PC-9 (cell line): ENCODE data around the gene GCLM. TPM values are rescaled to one million over a fixed set of nuclear protein-coding genes. Genes with fewer than 3 reads are reported as not detected.
"Not testable (repeated sequence)": the region's sequence is repeated elsewhere in the genome, so short reads cannot be mapped to it uniquely, and the experiment has no call there.

ENCODE experiments used
- BruUV-seq: library from RNA; stranded (reverse); fragments of 400-500 nt; replicated peaks from 2 replicates; lab custom pipeline; 2021; lab: Mats Ljungman, UMichigan
- CTCF ChIA-PET: fragments of 300-600 bp; sonication (Branson Sonifier 250); formaldehyde crosslinking; loops from one replicate; lab custom pipeline; 2022; ENCODE audit warnings: antibody characterized with exemption; lab: Charles Lee
- POLR2A ChIA-PET: fragments of 300-600 bp; sonication (Branson Sonifier 250); formaldehyde crosslinking; loops from one replicate; lab custom pipeline; 2022; ENCODE audit warnings: antibody characterized with exemption; ENCODE audit not compliant: unreplicated experiment; lab: Charles Lee
- DNase-seq, 2 experiments: peaks; one replicate each; pipeline versions ENCODE4 v3.0.0 to v3.0.0-alpha.2; 2015 to 2022; ENCODE audit warnings: mixed read lengths in 1 of 2
- H2AFZ ChIP-seq: fragments of 200-600 bp; sonication (generic); 2 replicates; pipeline ENCODE4 v1.8.1; 2017; ENCODE audit warnings: antibody characterized with exemption
- H3F3A ChIP-seq: fragments of 200-600 bp; sonication (generic); 2 replicates; pipeline ENCODE4 v1.8.1; 2017; ENCODE audit warnings: antibody characterized with exemption, mild to moderate bottlenecking, low read depth; ENCODE audit not compliant: insufficient read depth
- H3K27ac ChIP-seq: fragments of 200-600 bp; sonication (generic); 2 replicates; pipeline ENCODE4 v1.6.1; 2016; ENCODE audit warnings: mixed run types
- H3K27me3 ChIP-seq: fragments of 200-600 bp; sonication (generic); 2 replicates; pipeline ENCODE4 v1.6.1; 2016; ENCODE audit warnings: low read depth, mixed run types; ENCODE audit not compliant: insufficient read depth
- H3K36me3 ChIP-seq: fragments of 200-600 bp; sonication (generic); 2 replicates; pipeline ENCODE4 v1.6.1; 2016; ENCODE audit warnings: low read depth, mixed run types
- H3K4me1 ChIP-seq: fragments of 200-600 bp; sonication (generic); replicated peaks from 2 replicates; pipeline ENCODE4 v1.6.1; 2016; ENCODE audit warnings: mixed run types; ENCODE audit not compliant: insufficient read depth
- H3K4me2 ChIP-seq: fragments of 200-600 bp; sonication (generic); 2 replicates; pipeline ENCODE4 v1.6.1; 2017; ENCODE audit warnings: mixed run types
- H3K4me3 ChIP-seq: fragments of 200-600 bp; sonication (generic); 2 replicates; pipeline ENCODE4 v1.6.1; 2016; ENCODE audit warnings: mixed run types
- H3K79me2 ChIP-seq: fragments of 200-600 bp; sonication (generic); 2 replicates; pipeline ENCODE4 v1.6.1; 2017; ENCODE audit warnings: low read depth, mixed run types
- H3K9me2 ChIP-seq: fragments of 200-600 bp; sonication (generic); 2 replicates; pipeline ENCODE4 v1.8.1; 2017; ENCODE audit warnings: mild to moderate bottlenecking; ENCODE audit not compliant: insufficient read depth
- H3K9me3 ChIP-seq: fragments of 200-600 bp; sonication (generic); 2 replicates; pipeline ENCODE4 v1.8.1; 2016; ENCODE audit warnings: low read depth; ENCODE audit not compliant: insufficient read depth
- H4K20me1 ChIP-seq: fragments of 200-600 bp; sonication (generic); 2 replicates; pipeline ENCODE4 v1.8.1; 2017; ENCODE audit not compliant: insufficient read depth
- EZH2 ChIP-seq: fragments of 200-600 bp; sonication (generic); IDR thresholded peaks from 2 replicates; pipeline ENCODE4 v1.8.0; 2017; ENCODE audit warnings: antibody characterized with exemption, low read depth
- intact Hi-C: fragments of 100-400 bp; cut with micrococcal nuclease; formaldehyde crosslinking; loops from one replicate; pipeline ENCODE4 v1.10.0; 2022; ENCODE audit not compliant: unreplicated experiment
- total RNA-seq: library from RNA; stranded (reverse); gene quantifications from 2 replicates; pipeline ENCODE4 v1.2.3, GENCODE V29; 2021
- TF ChIP-seq, protein P1 (sequence below): fragments of 200-600 bp; sonication (generic); conservative IDR thresholded peaks from 2 replicates; pipeline ENCODE4 v1.6.1; 2017; ENCODE audit warnings: mixed run types, antibody characterized with exemption, mild to moderate bottlenecking, moderate library complexity

GCLM gene
- total RNA-seq, 1 experiment from 2014 or later: 270 TPM

DNA sequence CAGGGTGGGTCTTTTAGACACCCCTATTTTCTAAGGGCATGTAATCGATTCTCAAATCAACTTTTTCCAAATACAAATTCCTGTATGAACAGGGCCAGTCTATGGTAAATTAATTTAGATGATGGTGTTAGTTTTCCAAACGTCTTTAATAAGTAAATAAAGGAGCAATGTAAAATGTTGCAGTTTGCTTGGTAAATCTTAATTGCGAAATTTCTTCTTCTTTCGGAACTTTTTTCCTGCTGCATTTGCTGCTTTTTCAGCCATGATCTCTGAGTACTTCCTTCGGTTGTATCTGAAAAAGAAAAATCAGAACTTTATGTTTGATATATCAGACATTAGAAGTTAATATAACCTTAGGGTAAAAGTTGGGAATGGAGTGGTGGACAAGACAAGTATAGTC is 39.6 kb downstream of the GCLM start:
- POLR2A ChIA-PET: interaction anchor here (0.7 kb wide), 1 partner anchor 854 kb away, joined by 3 read pairs; no protein-coding TSS in a partner anchor
- peaks cover 61% of the 10 kb centered on the region for H3K36me3 ChIP-seq

DNA sequence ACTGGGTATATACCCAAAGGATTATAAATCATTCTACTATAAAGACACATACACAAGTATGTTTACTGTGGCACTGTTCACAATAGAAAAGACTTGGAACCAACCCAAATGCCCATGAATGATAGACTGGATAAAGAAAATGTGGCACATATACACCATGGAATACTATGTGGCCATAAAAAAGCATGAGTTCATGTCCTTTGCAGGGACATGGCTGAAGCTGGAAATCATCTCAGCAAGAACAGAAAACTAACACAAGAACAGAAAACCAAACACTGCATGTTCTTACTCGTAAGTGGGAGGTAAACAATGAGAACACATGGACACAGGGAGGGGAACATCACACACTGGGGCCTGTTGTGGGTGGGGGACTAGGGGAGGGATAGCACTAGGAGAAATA is 40.7 kb downstream of the GCLM start:
- peaks cover 12% of the 10 kb centered on the region for H4K20me1 ChIP-seq
- peaks cover 76% of the 10 kb centered on the region for H3F3A ChIP-seq
- H3K9me2 ChIP-seq, H3K4me3 ChIP-seq, POLR2A ChIA-PET, DNase-seq, CTCF ChIA-PET, BruUV-seq, H3K4me2 ChIP-seq, H2AFZ ChIP-seq, H3K27me3 ChIP-seq, H3K9me3 ChIP-seq, H3K4me1 ChIP-seq, intact Hi-C loops, H3K27ac ChIP-seq, H3K79me2 ChIP-seq: not testable (repeated sequence)
- peaks cover 49% of the 10 kb centered on the region for H3K36me3 ChIP-seq

More for the DNA sequence above, 39.6 kb downstream of the GCLM start:
- no peaks in the 10 kb centered on the region for H3K4me1 ChIP-seq
- H3K4me3 ChIP-seq: no peak overlapping the region
- no peak overlapping the region for H2AFZ ChIP-seq
- H3F3A ChIP-seq: peaks cover 86% of the 10 kb centered on the region
- no peak overlapping the region for H3K4me2 ChIP-seq
- BruUV-seq: no TSS peak
- H3K79me2 ChIP-seq: peaks cover 14% of the 10 kb centered on the region
- no peaks in the 10 kb centered on the region for H3K27me3 ChIP-seq
- DNase-seq: no peak
- H4K20me1 ChIP-seq: peaks cover 23% of the 10 kb centered on the region
- no peak for TF ChIP-seq EZH2
- TF ChIP-seq, protein P1, sequence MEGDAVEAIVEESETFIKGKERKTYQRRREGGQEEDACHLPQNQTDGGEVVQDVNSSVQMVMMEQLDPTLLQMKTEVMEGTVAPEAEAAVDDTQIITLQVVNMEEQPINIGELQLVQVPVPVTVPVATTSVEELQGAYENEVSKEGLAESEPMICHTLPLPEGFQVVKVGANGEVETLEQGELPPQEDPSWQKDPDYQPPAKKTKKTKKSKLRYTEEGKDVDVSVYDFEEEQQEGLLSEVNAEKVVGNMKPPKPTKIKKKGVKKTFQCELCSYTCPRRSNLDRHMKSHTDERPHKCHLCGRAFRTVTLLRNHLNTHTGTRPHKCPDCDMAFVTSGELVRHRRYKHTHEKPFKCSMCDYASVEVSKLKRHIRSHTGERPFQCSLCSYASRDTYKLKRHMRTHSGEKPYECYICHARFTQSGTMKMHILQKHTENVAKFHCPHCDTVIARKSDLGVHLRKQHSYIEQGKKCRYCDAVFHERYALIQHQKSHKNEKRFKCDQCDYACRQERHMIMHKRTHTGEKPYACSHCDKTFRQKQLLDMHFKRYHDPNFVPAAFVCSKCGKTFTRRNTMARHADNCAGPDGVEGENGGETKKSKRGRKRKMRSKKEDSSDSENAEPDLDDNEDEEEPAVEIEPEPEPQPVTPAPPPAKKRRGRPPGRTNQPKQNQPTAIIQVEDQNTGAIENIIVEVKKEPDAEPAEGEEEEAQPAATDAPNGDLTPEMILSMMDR: no peak
- no peak overlapping the region for H3K27ac ChIP-seq
- CTCF ChIA-PET: no interaction called here
- H3K9me2 ChIP-seq: no peaks in the 10 kb centered on the region
- intact Hi-C loops: no loop called here
- no peaks in the 10 kb centered on the region for H3K9me3 ChIP-seq

DNA sequence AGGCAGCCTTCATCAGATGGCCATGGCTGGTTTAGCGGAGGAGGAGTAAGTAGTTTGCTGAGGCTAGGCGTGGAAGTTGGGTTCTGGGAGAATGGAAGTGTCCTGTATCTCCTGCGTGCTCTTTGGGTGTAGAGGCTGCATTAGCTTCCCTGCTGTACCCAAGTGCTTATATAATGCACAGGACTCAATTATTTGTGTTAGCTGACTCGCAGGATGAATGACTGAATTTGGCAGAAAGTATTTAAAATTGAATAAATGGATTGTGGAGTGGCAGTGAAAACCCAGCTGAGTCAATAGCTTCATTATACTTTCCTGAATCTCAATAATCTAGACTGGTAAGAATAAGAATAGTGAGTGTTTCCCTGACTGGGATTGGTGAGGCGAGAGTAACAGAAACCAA is 44.0 kb downstream of the GCLM start:
- Histone ChIP-seq H2AFZ (no peak overlapping the region), H3K27ac (no peak overlapping the region), H4K20me1 (peaks cover 5% of the 10 kb centered on the region; the same call in 1 of the 2 replicates), H3K9me3 (no peaks in the 10 kb centered on the region), H3K27me3 (no peaks in the 10 kb centered on the region), H3K4me1 (no peaks in the 10 kb centered on the region), H3K36me3 (peaks cover 22% of the 10 kb centered on the region), H3K4me2 (no peak overlapping the region), H3K4me3 (no peak overlapping the region), H3K79me2 (no peaks in the 10 kb centered on the region), H3K9me2 (no peaks in the 10 kb centered on the region), H3F3A (peaks cover 50% of the 10 kb centered on the region)
- intact Hi-C loops: no loop called here
- DNase-seq: peak in 1 of 2 experiments; percentile 26
- POLR2A ChIA-PET: no interaction called here
- no TSS peak for BruUV-seq
- CTCF ChIA-PET: interaction anchor here (0.6 kb wide), 1 partner anchor 560 kb away, joined by 3 read pairs; no protein-coding TSS in a partner anchor
- no peak for TF ChIP-seq EZH2
- TF ChIP-seq, protein P1: no peak

DNA sequence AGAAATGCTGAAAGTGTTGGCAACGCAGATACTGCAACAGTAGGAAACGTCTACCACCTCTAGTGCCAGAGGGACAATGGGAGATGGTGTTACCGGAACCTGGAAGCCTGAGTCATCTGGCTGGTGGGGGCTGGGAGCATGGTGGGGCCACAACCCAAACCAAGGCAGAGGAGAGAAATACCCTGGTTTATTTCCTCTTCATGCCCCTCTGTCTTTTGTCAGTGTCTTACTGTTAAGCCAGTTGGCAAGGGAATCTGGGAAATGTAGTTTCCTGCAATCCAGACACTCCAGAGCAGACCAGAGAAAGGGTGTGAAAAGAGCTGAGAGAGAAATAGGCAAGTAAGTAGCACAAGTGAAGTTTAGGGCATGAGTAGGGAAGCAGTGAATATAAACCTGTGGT is 45.1 kb downstream of the GCLM start:
- no peak for TF ChIP-seq EZH2
- TF ChIP-seq, protein P1: no peak
- Histone ChIP-seq H3K27ac (no peak overlapping the region), H2AFZ (no peak overlapping the region), H3F3A (peaks cover 40% of the 10 kb centered on the region), H3K9me2 (no peaks in the 10 kb centered on the region), H3K4me1 (no peaks in the 10 kb centered on the region), H3K4me2 (no peak overlapping the region), H3K79me2 (no peaks in the 10 kb centered on the region), H3K9me3 (no peaks in the 10 kb centered on the region), H3K36me3 (peaks cover 11% of the 10 kb centered on the region; the same call in 1 of the 2 replicates), H3K27me3 (no peaks in the 10 kb centered on the region), H3K4me3 (no peak overlapping the region), H4K20me1 (peaks cover 5% of the 10 kb centered on the region; the same call in 1 of the 2 replicates)
- no peak for DNase-seq
- no TSS peak for BruUV-seq
- CTCF ChIA-PET: no interaction called here
- POLR2A ChIA-PET: no interaction called here
- intact Hi-C loops: no loop called here

DNA sequence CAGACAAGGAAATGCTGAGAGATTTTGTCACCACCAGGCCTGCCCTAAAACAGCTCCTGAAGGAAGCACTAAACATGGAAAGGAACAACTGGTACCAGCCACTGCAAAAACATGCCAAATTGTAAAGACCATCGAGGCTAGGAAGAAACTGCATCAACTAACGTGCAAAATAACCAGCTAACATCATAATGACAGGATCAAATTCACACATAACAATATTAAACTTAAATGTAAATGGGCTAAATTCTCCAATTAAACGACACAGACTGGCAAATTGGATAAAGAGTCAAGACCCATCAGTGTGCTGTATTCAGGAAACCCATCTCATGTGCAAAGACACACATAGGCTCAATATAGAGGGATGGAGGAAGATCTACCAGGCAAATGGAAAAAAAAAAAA is 51.6 kb downstream of the GCLM start:
- not testable (repeated sequence) for H3K79me2 ChIP-seq, BruUV-seq

More for the DNA sequence above, 51.6 kb downstream of the GCLM start:
- H3K9me3 ChIP-seq, DNase-seq, H3K4me1 ChIP-seq, H4K20me1 ChIP-seq, H3K27me3 ChIP-seq, H3F3A ChIP-seq, intact Hi-C loops, POLR2A ChIA-PET, H3K9me2 ChIP-seq, H3K4me3 ChIP-seq, H3K36me3 ChIP-seq, H2AFZ ChIP-seq, H3K4me2 ChIP-seq, H3K27ac ChIP-seq, CTCF ChIA-PET: not testable (repeated sequence)
